Esophagus muscularis mucosa (tissue), 4 donors: Measurements from ENCODE around the gene SHLD2.

Experiments
- CTCF ChIP-seq, 3 experiments: fragments of 200-600 bp in 2 of 3; fragments of 450-650 bp in 1 of 3; sonication (generic) in 2 of 3; IDR thresholded peaks; one replicate each; pipeline ENCODE4 v1.5.1; 2017 to 2019; ENCODE audit warnings: antibody characterized with exemption in 3 of 3, mild to moderate bottlenecking in 2 of 3, moderate library complexity in 1 of 3
- EP300 ChIP-seq: sonication (generic); formaldehyde crosslinking; IDR thresholded peaks from one replicate; pipeline ENCODE4 v1.6.1; 2017; ENCODE audit warnings: antibody characterized with exemption
- POLR2A ChIP-seq: fragments of 450-650 bp; IDR thresholded peaks from one replicate; pipeline ENCODE4 v1.6.1; 2017; ENCODE audit warnings: antibody characterized with exemption, moderate library complexity, mild to moderate bottlenecking, low read depth
- POLR2AphosphoS5 ChIP-seq, 2 donors: sonication (generic); formaldehyde crosslinking; IDR thresholded peaks; one replicate each; pipeline ENCODE4 v1.6.1; 2017; ENCODE audit warnings: antibody characterized with exemption in 2 of 2

- TF ChIP-seq EP300: no peak
- TF ChIP-seq CTCF (IDR thresholded peaks at IDR 0.05): no peak
- no peak for TF ChIP-seq POLR2A
- TF ChIP-seq POLR2AphosphoS5 (IDR thresholded peaks at IDR 0.05): no peak
These were observed 49.5 kb upstream of the SHLD2 start for GRCh38 chr10:87045434-87045938.
